ENCODE data around the gene MTFP1. TPM values are rescaled to one million over a fixed set of nuclear protein-coding genes. Genes with fewer than 3 reads are reported as not detected.

Gene MTFP1
- total and polyA plus RNA-seq, 2 donors (not counting 1 experiment from before 2014, with no cell fraction given): 11.8 to 18.4 TPM

GRCh38 chr22:30423301-30423958 is 2.1 kb upstream of the MTFP1 start:
- WGBS (ENCODE audit: insufficient coverage): 1% methylated on average over 38 of the region's 45 CpGs
- no peak for TF ChIP-seq EZH2 (IDR thresholded peaks at IDR 0.05; ENCODE audit: borderline replicate concordance, insufficient read depth, low read depth, low read length, poor library complexity, severe bottlenecking)
- TF ChIP-seq, protein P1, sequence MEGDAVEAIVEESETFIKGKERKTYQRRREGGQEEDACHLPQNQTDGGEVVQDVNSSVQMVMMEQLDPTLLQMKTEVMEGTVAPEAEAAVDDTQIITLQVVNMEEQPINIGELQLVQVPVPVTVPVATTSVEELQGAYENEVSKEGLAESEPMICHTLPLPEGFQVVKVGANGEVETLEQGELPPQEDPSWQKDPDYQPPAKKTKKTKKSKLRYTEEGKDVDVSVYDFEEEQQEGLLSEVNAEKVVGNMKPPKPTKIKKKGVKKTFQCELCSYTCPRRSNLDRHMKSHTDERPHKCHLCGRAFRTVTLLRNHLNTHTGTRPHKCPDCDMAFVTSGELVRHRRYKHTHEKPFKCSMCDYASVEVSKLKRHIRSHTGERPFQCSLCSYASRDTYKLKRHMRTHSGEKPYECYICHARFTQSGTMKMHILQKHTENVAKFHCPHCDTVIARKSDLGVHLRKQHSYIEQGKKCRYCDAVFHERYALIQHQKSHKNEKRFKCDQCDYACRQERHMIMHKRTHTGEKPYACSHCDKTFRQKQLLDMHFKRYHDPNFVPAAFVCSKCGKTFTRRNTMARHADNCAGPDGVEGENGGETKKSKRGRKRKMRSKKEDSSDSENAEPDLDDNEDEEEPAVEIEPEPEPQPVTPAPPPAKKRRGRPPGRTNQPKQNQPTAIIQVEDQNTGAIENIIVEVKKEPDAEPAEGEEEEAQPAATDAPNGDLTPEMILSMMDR (IDR thresholded peaks at IDR 0.05): no peak
- peak; percentile 14 for ATAC-seq (ENCODE audit: low read depth)

More at GRCh38 chr22:30423301-30423958, 2.1 kb upstream of the MTFP1 start:
- Mint-ChIP-seq H3K4me3 (peak overlapping the region; percentile 99), H3K9me3 (ENCODE audit: insufficient read depth) (no peaks in the 10 kb centered on the region), H3K27ac (peak overlapping the region; percentile 100), H3K27me3 (no peaks in the 10 kb centered on the region), H3K4me1 (peaks cover 48% of the 10 kb centered on the region)
- Histone ChIP-seq H3K36me3 (replicated peaks in 1 of 2; ENCODE audit: control extremely low read depth in 1 of 2, control insufficient read depth in 1 of 2, extremely low read depth in 1 of 2, insufficient read depth in 2 of 2, low read length in 1 of 2) (peaks cover 0 to 7% of the 10 kb centered on the region in 2 experiments), H3K4me2 (replicated peaks; ENCODE audit: low read depth, low read length, poor library complexity, severe bottlenecking) (peak overlapping the region; percentile 91), H3K27me3 (replicated peaks in 1 of 4; ENCODE audit: control extremely low read depth in 1 of 4, control insufficient read depth in 3 of 4, insufficient read depth in 4 of 4, low read length in 3 of 4) (no peaks in the 10 kb centered on the region), H3K27ac (ENCODE audit: low read length in 2 of 2) (peak overlapping the region; percentile 78 to 89), H3K9me3 (ENCODE audit: control extremely low read depth in 1 of 3, control insufficient read depth in 2 of 3, insufficient read depth in 1 of 3, low read length in 2 of 3) (peaks cover 0 to 8% (median 0%) of the 10 kb centered on the region in 3 donors), H3K4me3 (ENCODE audit: control extremely low read depth in 1 of 5, extremely low read depth in 1 of 5, insufficient read depth in 1 of 5, low read depth in 2 of 5, low read length in 4 of 5) (peak overlapping the region; percentile 34 to 84 (median 76)), H3K4me1 (ENCODE audit: control insufficient read depth in 2 of 2, insufficient read depth in 2 of 2, low read length in 2 of 2) (peaks cover 22 to 40% of the 10 kb centered on the region in 2 donors), H4K20me1 (ENCODE audit: control insufficient read depth, insufficient read depth, low read length, poor library complexity, severe bottlenecking) (no peaks in the 10 kb centered on the region), H3K9ac (ENCODE audit: low read length) (peak overlapping the region; percentile 91), H3K79me2 (ENCODE audit: control insufficient read depth, insufficient read depth, low read length) (peaks cover 11% of the 10 kb centered on the region), H2AFZ (ENCODE audit: insufficient read depth, low read depth, low read length, poor library complexity, severe bottlenecking) (peak overlapping the region; percentile 96)
- intact Hi-C loops (cut with micrococcal nuclease): loop anchor here (1.0 to 10.0 kb wide), 5 partner anchors 32 to 1539 kb away; partner anchors contain the start of genes PIK3IP1, UQCR10, ZMAT5 and ZNRF3
- ChIA-PET CTCF (interaction anchor here (0.9 to 7.0 kb wide), 14 partner anchors 9 to 211 kb away, joined by 3 to 94 read pairs (median 4); partner anchors contain the start of genes CASTOR1, CCDC157, RNF215 and SF3A1), POLR2A (interaction anchor here (0.7 to 2.4 kb wide), 8 partner anchors 9 to 134 kb away, joined by 3 to 16 read pairs (median 5); partner anchors contain the start of genes CASTOR1, CCDC157 and SF3A1)
- DNase-seq: no peak

Measured in B cell (primary cell).